ENCODE results near the gene EML6.

EML6 gene

DNA sequence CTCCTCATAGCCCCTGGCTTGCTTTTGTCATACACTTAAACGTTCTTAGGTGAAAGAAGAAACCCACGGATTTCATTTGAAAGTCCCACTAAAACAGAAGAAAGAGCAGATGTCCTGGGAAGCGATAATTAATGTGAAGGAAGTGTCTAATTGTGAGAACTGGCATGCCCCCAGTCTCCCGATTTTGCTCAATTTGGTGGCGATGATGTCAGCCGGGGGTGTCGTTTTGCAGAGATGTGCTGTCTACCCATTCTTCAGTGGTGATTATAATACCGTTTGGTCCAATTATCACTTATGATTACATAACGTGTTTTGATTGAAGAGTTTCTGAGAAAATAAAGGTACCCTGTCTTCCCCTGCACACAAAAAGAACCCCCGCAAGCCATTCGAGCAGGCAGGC is 223.7 kb downstream of the EML6 start:
- no peak for DNase-seq
- no peak for ATAC-seq

DNA sequence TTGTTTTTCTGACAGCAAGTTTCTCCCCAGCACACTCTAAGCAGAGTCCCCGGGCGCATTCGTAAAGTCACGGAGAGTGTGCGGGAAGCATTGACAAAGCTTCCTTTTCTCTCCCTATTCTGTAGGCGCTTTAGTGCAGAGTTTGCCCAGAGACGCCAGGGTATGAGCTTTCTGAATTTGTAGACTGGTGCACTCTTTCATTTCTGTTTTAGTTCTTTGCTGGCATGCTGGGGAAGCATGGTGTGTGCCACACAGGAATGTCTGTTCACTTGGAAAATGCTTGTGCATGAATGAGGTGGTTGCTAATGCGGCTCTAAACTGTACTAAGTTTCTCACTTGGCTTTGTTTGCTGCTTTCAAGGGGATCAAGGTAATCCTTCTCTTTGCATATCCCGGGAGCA is 224.2 kb downstream of the EML6 start:
- no peak for ATAC-seq
- DNase-seq, result no peak

DNA sequence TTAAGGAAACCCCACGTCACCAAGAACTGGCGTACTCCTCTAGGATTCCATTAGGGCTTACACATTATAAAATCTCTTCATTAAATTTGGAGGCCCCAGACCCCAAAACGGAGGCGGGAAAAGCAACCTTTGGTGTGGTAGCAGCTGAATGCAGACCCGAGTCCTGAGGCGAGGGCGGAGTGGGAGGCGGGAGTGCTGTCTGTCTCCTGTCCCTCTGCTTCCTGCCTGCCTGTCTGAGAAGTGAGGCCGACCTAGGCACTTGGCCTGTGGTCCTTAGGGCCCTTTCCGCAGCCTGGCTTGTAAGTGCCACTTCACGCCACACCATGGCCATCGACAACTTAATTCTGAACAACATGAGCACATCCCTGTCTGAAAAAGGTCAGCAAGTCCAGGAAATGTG is 224.7 kb downstream of the EML6 start:
- no peak for ATAC-seq

DNA sequence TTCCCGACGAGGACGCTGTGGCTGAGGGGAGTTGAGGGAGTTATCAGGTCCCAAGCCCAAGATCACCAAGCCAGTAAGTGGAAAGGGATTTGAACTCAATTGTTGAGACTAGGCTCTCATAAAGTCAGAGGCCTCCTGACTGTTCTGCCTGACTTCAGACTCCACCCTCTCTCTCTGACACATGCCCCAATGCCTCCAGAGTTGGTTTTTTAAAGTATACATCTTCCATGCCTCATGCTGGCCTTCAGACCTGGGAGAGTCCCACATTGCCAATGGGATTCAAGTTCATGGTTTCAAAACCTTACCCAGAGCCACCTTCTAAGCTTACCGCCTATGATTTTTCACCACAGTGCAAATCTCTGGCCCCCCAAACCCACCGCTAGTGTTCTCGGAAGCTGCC is 226.0 kb downstream of the EML6 start:
- ATAC-seq, result no peak
- DNase-seq, result no peak

More for the DNA sequence above, 224.7 kb downstream of the EML6 start:
- DNase-seq, result no peak

DNA sequence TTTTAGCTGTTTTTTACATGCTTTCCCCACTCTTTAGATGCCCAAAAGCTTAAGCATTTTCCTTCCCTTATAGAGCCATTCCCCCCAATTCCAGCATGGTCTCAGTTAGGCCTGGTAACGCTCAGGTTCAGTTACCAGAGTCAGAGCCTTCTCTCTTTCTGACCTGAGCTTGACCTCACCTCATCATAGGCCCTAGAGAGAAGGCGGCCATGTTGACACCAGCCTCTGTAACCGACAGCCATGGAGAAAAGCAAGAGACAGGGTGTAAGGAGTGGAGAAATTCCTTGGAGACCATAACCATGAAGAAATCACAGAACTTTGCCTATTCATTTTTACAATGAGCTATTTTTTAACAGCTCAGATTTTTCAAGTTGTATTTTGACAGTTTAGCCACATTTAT is 227.3 kb downstream of the EML6 start:
- ATAC-seq, result no peak
- no peak for DNase-seq

DNA sequence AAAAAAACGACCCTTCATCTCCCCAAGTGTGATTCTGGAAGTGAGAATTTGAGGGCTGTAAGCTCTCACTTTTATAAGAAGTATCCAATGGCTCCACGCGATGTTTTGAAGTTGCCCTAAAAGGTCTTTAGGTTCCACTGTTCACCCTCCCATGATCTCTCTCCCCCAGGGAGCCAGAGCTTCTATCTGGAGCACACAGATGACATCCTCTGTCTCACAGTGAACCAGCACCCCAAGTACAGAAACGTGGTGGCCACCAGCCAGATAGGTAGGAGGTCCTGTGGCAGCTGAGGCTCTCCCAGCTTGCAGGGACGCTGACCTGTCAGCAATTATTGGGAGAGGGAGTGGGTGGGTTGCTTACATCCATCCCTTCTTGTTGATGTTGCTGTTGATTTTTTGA is 229.0 kb downstream of the EML6 start:
- ATAC-seq (no peak), DNase-seq (no peak)

DNA sequence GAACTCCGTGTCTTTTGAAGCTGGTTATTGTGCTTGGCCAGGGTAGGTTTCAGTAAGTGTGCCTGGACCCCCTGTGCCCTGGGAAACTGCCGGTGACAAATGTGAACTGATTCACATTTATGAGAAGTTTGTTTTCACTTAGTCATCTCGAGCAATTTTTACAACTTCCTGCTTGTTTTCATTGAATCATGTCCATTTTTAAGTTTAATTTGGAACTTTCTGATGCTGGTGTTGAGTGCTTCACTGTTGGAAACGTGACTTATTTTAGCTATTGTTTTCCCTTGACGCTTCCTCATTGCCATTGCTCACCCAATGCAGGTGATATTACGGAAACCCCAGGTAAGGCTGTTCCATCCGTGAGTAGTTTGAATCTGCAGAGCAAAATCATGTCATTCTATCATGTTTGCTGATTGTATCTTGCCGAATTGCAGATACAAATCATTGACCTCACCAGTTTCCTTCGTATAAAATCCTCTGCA is 229.6 kb downstream of the EML6 start:
- ATAC-seq, result no peak
- DNase-seq, result no peak

DNA sequence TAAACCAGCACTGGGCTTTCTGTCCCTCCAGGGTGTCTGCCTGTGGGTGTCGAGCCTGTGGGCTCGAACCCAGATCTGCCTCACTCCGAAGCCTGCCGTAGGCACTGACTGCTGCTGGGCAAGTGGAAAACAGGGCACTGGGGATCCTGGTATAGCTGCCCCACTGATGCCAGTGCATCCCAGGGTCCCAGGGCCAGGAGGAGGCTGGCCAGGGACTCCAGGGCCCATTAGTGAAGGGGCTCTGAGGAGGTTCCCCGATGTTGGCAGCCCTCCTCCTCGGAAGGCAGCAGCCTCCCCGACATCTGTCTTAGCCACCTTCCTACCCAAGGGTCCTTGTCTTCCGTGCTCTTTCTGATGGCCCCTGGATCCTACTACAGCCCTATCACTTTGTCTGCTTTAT is 230.7 kb downstream of the EML6 start:
- ATAC-seq, result no peak
- no peak for DNase-seq

DNA sequence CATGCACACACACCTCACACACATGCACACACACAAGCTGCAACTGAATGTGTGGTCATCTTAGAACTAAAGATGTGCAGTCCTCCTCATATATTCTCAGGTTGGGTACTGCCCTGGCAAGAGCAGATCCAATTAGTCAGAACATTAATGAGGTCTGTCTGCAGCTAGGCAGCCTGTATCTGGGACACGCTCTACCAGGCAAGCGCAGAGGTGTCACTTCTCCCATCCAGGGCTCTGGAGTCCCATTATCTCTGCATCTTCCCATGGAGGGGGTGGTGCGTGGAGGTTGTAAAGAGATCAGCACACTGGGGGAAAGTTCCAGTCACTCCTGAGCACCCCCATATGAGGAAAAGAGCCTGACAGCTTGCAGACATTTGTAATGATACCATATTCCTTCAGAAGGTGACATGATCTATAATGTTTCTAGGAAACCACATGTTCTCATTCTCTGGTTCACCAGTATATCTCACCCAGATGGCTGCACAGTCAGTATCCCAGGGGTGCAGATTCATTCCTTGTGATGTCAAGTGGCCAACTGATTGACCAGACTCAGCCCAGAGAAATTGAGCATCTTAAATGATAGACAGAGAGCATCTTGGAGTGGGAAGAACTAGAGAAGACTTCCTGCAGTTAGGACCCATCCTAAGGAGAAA is 231.4 kb downstream of the EML6 start:
- DNase-seq (no peak), ATAC-seq (no peak)

DNA sequence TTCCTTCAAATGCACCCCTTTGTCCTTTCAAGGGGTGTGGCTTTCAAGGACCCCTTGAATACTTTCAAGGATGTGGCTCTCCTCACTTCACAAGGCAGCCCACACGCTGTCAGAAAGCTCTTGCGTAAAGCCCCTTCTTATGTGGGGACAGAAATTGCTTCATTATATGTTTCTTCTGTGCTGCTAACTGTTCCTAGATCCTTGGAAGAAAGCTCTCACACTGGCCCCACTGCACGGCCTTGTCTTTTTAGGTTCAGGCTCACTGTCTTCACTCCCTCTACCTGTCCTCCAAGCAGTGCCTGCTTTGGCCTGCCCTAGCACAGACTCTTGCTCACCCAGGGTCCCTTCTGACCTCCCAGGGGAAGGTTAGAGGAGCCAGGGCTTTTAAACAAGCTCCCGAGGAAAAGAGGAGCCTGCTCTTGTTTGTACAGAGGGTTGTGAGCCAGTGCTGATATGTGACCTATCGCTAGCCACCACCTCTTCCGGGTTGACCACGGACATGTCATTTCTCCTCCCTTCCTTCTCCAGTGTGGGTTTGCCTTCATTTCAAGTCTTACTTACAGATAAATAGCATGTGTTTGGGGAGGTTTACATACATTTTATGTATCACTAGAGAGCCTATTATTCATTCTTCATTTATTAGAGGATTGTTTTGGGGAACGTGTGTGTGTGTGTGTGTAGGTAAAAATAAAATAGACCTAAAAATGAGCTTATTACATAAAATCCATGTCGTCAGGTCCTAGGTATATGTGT is 232.1 kb downstream of the EML6 start:
- ATAC-seq (no peak), DNase-seq (no peak)

DNA sequence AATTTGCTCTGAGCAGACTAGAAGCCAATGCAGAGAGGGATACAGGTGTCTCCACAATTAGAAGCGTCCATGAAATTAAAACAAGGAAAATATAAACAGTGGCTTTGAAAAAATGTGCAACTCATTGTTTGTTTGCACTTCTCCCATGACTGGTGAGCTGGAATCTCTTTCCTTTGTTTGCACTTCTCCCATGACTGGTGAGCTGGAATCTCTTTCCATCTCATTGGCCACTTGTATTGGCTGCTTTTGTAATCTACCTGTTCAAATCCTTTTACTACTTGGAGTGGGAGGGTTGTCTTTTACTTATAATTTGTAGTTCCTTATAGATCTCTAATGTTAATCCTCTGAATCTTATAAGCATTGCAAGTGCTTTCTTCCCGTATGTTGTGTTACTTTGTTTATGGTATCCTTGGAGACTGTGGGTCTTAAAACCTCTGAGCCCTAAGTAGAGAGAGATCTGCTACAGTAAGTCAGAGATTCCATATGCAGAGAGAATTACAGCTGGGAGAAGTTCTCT is 232.7 kb downstream of the EML6 start:
- ATAC-seq (no peak), DNase-seq (no peak)

DNA sequence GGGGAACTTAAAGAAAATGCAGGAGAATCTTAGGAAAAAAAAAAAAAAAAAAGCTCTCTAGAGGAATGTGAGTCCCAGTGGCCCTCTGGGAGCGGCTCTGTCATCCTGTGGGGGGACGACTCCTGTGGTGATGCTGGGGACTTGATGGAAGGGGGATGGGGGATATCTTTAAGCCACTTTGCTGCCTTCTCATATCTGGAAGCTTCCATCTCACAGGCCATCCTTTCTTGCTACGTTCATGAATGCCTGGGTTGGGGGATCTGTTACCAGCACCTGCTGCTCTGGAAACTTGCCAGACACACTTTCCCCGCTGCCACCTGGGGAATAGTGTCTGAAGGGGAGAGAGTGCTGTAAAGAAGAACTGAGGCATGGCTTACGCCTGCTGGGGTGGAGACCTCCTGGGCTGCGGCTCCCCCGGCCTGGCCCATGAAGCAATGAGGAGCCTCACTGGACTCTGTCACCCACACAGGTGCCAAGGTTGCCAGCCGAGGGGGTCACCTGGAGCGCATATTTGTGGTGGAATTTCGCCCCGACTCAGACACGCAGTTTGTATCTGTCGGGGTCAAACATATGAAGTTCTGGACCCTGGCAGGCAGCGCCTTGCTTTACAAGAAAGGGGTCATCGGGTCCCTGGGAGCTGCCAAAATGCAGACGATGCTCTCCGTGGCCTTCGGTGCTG is 234.0 kb downstream of the EML6 start:
- no peak for DNase-seq
- no peak for ATAC-seq

DNA sequence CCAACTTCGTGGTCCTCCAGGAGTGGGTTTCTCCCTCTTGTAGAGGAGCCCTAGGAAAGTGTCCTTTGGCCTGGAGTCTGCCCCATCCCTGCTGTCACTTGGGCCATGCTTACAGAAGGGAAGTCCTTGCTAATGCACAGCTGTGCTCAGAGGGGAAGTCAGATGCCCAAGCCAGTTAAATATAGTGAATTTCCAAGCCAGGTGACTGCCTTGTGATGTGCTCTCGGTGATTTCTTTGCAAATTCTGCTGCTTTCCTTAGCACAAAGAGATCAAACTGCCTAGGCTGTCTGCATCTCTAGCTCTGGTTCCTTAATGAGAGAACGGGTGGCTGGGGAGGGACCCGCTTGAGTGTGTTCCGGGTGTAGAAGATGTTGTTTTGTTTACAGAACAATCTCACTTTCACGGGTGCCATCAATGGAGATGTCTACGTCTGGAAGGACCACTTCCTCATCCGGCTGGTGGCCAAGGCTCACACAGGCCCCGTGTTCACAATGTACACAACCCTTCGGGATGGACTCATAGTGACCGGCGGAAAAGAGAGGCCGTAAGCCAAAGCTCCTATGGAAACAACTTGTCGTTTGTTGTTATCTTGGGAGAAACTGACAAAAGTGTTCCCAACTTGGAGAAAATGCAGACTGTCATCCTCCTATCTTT is 235.4 kb downstream of the EML6 start:
- ATAC-seq (no peak), DNase-seq (no peak)

DNA sequence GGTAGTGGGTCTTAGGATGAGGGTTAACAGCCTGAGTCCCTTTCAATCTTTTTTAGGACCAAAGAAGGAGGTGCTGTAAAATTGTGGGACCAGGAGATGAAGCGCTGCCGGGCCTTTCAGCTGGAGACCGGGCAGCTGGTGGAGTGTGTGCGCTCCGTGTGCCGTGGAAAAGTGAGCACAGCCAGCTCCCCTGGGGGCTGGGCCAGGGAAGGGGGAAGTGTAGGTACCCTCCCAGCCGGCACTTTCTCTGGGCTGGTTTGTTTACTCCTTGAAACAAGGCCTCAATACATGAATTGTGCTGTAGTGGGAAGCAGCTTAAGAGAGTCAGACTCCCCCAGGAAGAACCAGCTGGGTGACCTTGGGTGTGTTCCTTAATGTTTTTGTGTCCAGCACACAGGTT is 236.7 kb downstream of the EML6 start:
- no peak for ATAC-seq
- no peak for DNase-seq

DNA sequence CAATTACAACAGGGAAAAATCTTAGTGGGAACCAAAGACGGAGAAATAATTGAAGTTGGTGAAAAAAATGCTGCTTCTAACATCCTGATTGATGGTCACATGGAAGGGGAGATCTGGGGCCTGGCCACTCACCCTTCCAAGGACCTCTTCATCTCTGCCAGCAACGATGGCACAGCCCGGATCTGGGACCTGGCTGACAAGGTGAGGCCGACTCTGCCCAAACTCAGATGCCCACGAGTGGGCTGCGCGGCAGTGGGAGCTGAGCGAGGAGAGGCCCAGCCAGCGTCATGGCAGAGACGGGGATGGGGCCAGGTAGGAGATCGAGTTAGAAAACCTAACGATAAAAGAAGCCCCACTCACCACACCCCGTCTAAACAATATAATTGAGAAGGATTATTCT is 239.0 kb downstream of the EML6 start:
- ATAC-seq, result no peak
- no peak for DNase-seq

DNA sequence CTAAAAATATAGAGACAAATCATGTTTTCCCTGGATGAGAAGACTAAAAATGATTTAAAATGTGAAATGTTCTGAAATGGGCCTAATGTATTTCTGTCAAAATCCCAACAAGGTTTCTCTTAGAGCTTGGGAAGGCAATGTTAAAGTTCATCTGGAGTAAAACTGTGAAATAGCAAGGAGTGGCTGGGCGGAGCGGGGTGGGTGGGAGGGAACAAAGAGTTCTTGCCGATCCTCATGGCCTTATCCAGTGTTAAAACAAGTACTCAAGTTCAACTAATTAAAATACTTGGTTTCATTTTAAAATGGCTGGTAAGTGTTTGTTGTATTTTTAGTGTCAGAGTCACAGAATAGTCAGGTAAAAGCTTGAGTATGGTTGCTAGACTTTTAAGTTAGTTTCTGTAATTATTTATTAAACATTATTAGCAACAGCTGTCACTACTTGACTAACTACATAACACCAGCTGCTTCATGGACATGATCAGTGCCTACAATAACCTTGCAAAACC is 239.5 kb downstream of the EML6 start:
- DNase-seq (no peak), ATAC-seq (no peak)

DNA sequence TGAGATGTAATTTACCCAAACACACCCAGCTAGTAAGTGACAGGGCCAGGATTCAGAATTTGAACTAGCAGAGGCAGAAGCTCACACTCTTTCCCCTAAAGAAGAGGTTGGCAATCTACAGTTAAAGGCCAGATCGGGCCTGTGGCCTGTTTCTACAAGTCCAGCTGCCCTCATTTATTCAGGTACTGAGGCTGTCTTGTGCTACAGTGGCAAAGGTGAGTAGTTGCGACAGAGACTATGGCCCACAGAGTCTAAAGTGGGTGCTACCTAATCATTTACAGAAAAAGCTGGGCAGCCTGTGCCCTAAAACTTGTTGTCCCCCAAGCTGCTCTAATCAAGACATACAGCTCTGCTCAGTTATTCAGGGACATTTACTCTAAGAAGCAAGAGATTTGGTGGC is 240.0 kb downstream of the EML6 start:
- DNase-seq (no peak), ATAC-seq (no peak)

DNA sequence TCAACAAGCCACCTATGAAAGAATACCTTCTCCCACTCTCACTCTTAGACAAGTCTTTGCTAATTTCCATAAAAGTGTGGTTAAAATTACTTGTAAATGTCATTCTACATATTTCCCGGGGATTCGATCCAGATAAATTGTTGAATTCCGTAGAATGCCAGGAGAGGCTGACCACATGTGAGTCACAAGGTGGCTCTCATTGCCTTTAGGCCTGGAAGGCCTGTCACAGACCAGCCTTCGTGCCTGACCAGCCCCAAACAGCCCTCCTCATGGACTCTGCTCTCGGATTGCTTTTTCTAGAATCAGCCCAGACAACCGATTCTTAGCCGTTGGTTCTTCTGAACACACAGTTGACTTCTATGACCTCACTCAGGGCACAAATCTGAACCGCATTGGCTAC is 240.8 kb downstream of the EML6 start:
- no peak for DNase-seq
- no peak for ATAC-seq

DNA sequence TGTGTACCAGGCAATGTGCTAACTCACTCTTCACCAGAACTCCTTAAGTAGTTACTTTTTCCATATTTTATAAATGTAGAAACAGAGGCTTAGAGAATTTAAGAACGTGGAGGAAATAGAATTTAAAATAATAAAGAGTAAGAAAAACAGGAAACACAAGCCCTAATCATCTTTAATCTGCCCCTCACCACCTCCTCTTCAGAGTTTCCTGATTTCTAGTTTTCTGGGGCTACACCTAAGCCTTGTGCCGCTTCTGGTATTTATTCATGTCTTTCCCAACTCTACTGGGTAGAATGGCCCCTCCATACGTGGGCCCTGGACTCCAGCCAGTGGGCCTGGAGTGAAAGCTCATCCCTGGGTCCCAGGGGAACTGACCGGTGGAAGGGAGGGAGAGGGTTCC is 241.4 kb downstream of the EML6 start:
- DNase-seq, result no peak
- no peak for ATAC-seq

DNA sequence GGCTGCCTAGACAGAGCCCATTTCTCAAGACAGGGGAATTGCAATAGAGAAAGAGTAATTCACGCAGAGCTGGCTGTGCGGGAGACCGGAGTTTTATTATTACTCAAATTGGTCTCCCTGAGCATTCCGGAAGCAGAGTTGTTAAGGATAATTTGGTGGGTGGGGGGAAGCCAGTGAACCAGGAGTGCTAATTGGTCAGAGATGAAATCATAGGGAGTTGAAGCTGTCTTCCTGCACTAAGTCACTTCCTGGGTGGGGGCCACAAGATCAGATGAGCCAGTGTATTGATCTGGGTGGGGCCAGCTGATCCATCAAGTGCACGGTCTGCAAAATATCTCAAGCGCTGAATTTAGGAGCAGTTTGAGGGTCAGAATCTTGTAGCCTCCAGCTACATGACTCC is 242.0 kb downstream of the EML6 start:
- no peak for ATAC-seq
- no peak for DNase-seq

DNA sequence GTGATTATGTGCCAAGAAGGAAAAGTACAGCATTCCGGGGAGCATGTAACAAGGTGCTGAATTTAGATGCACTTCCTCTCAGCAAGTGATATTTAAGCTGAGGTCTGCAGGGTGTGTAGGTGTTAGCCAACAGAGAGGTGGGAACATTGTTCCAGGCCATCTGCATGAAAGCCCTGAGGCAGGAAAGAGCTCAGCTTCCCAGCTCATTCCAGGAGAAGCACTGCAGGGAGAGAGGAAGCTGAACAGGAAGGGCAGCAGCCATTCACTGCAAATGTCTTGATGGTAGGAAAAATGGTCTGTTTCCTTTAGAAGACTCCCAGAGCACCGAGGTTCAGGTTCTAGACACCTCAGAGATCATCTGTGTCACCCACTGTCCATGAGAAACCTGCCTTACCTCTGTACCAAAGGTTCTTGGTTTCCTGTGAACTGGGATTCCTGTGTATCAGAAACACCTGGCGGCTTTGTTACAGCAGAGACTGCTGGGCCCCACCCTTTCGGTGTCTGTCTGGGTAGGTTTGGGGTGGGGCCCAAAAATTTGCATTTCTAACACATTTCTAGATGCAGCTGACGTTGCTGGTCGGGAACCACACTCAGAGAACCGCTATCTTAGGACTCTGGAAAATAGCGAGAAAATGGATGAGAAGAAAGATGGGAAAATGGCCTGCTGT is 242.8 kb downstream of the EML6 start:
- DNase-seq, result no peak
- no peak for ATAC-seq

DNA sequence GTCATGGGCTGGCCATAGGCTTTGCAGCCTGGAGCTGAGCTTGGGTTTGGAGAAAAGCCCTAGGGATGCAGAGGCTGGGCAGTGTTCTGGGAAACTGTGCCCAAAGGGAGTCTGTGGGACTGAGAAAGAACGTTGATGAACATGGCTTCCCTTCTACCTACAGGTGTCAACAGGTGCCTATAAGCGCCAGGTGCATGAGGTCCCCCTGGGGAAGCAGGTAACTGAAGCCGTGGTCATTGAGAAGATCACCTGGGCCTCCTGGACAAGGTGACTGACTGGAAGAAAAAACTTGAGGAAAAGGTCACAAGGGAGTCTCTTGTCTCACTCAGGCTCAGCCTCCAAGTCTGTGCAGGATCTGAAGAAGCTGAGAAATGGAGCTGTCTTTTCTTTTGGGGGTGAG is 243.4 kb downstream of the EML6 start:
- ATAC-seq (no peak), DNase-seq (no peak)

Data from stimulated activated naive CD8-positive, alpha-beta T cell treated with anti-CD3 and anti-CD28 coated beads, Interleukin-15, Interleukin-2, amounts not matched to agents 100 U/mL and 50 U/mL, for 24 hours (primary cell).